Activated CD4-positive, CD25-positive, alpha-beta regulatory T cell treated with anti-CD3 and anti-CD28 coated beads, Interleukin-2, amount 50 U/mL, for 72 hours (primary cell): ENCODE data around the gene ALCAM.

Experiments
- DNase-seq: peaks from one replicate; pipeline ENCODE4 v3.0.0; 2021

The ALCAM gene

GRCh38 chr3:105497386-105497785 lies 130.7 kb downstream of the ALCAM start:
- no peak for DNase-seq

DNA sequence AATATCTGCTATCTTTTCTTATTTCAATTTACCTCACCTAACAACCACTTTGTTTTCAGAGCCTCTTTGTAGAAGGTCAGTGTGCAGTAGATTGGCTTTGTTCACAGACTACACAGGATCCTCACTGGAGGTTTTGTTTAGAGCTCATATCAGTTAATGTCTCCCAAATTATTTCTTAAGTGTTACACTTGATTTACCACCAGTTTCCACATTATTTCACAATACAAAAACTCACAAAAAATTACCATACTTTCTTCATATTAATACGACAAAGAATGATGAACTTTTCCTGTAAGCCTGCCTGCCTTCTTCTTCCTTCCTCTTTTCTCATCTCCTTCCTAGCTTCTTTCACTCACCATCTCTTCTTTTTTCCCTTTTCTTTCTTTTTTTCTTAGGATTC lies 133.3 kb downstream of the ALCAM start:
- no peak for DNase-seq

DNA sequence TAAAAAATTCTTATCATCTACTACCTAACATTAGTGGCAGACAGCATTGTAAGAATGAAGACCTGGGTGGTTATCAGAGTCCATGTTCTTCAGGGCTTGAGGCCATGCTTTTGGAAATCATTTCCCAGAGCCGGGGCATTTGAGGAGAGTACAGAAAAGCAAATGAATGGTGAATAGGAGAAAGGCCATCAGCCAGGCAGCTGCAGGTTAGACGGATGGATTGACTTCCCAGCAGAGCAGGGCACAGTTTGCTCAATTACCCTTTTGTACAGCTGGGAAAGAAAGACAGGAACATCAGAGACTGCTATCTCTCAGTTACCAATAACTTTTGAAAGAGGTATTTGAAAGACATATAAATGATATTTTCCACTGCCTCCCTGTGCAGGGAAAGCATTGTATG lies 135.6 kb downstream of the ALCAM start:
- no peak for DNase-seq

GRCh38 chr3:105503191-105503593 lies 136.5 kb downstream of the ALCAM start:
- DNase-seq: no peak

GRCh38 chr3:105504440-105504951 lies 137.8 kb downstream of the ALCAM start:
- no peak for DNase-seq

- DNase-seq: no peak
Observed at GRCh38 chr3:105505170-105505569, 138.5 kb downstream of the ALCAM start.

GRCh38 chr3:105511031-105511430 lies 144.3 kb downstream of the ALCAM start:
- DNase-seq: no peak

- DNase-seq: no peak
Observed at GRCh38 chr3:105512061-105512460, 145.4 kb downstream of the ALCAM start.

DNA sequence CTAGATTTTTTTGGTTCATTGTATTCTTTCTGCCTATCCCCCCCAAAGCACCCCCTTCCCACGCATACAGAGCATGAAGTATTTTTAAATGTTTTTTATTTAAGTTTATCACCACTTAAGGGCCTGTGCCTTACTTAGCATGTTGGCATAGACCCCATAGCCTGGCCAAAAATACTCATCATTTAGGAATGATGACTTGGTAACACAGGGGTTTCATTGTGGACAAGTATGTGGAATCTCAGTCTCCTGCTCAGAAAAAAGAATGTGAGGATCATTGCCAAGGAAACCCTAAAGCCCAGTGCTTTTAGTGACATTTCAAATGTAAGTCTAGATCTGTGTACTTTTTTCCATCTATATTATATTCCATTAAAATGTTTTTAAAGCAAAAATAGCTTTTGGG lies 146.3 kb downstream of the ALCAM start:
- no peak for DNase-seq

DNA sequence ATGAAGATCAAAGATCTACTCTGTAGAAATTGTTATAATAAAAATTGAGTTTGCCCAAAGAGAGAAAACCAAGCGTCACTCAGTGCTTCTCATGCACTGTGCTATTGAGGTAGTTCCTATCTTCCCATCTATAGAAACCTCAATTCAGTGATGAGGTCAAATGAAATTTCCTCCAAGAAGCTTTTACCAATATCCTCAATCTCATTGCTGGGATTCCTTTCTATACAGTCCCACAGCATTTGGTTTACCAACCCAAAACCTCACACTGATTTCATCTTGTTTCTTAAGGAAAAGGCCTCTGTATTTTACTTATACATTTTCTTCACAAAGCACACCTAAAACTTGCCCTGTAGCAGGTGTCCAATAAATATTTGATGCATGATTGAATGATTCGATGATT lies 147.2 kb downstream of the ALCAM start:
- no peak for DNase-seq

GRCh38 chr3:105515372-105515771 lies 148.7 kb downstream of the ALCAM start:
- DNase-seq: no peak

DNA sequence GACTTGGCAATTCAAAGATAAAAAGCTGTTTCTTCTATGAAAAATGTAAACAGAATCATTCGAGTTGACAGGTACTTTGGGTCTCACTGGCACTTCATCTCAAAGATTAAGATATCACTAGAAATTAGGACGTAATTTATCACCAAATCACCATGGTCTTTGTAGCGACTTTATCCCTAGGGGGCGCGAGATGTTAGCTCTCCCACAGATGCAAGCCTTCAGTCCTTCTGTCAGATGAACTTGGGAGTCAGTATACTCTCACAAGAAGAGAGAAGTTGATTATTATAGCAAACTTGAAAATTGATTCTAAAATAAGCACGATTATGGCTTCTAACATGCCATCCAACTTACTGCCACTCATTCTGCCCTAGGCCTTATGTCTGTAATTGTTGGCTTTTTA lies 150.3 kb downstream of the ALCAM start:
- DNase-seq: no peak

GRCh38 chr3:105518203-105518602 lies 151.5 kb downstream of the ALCAM start:
- DNase-seq: no peak

- no peak for DNase-seq
Observed at GRCh38 chr3:105518806-105519418, 152.2 kb downstream of the ALCAM start.

GRCh38 chr3:105521770-105522169 lies 155.1 kb downstream of the ALCAM start:
- DNase-seq: no peak

DNA sequence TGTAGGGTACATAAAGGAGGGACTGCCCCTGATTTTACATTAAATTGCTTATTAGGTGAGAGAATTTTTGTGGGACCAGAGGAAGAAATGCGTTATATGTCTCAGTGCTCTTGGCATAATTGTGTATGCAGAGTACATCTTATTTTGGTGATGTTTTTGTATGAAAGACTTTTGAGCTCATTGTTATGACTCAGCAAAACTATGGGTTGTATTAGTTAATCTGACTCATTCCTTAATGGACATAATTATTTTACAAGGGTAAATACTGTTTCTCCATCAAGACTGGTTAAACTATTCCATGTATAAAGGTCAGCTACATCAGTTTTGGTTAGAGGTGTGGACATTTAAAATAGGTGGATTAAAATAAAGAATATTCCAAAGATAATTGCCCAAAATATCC lies 156.8 kb downstream of the ALCAM start:
- no peak for DNase-seq

GRCh38 chr3:105525531-105525930 lies 158.8 kb downstream of the ALCAM start:
- DNase-seq: no peak

GRCh38 chr3:105526360-105527111 lies 159.8 kb downstream of the ALCAM start:
- no peak for DNase-seq

DNA sequence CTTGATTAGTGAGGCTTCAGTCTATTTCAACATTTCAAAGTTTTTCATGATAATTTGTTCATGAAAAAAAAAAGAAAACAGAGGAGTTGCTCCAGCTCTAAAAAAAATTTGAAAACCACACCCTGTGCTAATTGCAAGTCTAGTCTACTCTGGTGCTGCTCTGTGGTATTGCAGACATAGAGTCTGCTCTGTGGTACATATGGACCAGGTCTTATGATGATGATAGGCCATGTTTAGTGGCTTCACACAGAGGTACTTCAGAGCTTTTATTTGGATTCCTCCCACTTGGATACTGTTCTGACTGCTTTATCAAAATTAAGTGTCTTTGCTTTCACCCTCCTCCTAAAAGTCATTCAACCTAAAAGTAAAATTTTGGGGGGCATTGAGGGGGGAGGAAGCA lies 160.8 kb downstream of the ALCAM start:
- DNase-seq: no peak

DNA sequence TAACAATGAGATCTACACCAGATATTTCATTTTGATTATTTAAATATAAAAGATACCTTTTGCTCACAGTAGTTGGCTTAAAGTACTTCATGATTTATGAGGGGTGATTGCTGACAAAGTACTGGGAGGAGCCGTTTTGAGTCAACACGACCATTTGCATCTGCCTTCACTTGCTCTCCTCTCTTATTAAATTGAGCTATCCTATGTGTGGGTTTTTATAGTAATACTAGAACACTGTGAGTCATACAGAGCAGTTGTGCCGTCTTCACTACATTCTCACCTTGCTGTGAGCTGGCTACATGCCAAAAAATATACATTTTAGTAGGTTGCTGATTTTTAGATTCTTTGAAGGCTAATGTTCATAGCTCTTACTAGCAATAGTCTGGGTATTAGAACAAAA lies 161.2 kb downstream of the ALCAM start:
- no peak for DNase-seq

GRCh38 chr3:105528955-105529354 lies 162.2 kb downstream of the ALCAM start:
- no peak for DNase-seq

- DNase-seq: no peak
Observed at GRCh38 chr3:105529456-105529855, 162.7 kb downstream of the ALCAM start.

DNA sequence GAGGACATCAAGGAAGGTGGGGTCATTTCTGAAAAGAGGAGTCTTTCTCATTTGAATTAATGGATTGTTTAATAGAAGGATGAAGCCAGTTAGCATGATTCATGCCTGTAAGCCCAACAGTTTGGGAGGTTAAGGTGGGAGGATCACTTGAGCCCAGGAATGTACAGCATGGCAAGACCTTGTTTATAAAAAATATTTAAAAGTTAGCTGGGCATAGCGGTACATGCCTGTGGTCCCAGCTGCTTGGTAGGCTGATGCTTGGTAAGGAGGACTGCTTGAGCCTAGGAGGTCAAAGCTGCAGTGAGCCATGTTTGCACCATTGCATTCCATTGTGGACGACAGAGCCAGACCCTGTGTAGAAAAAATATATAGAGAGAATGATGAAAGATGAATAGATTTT lies 165.5 kb downstream of the ALCAM start:
- DNase-seq: no peak

DNA sequence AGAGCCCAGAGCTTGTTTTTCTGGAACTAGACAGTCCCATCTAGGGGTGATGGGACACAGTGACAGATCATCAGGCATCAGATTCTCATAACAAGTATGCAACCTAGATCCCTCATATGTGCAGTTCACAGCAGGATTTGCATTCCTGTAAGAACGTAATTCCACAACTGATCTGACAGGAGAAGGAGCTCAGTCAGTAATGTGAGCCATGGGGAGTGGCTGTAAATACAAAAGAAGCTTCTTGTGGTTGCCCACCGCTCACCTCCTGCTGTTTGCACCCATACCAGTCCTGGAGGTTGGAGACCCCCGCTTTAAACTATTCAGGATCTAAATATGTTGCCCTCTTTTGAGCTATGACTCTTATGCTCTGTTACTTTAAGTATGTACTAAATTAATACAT lies 167.3 kb downstream of the ALCAM start:
- no peak for DNase-seq

GRCh38 chr3:105534491-105534890 lies 167.8 kb downstream of the ALCAM start:
- DNase-seq: no peak
